Gastroesophageal sphincter (tissue), 2 donors: ENCODE results near the gene AAK1.

Source experiments
- EP300 ChIP-seq: sonication (generic); formaldehyde crosslinking; IDR thresholded peaks from one replicate; pipeline ENCODE4 v1.6.1; 2017; ENCODE audit warnings: antibody characterized with exemption, mild to moderate bottlenecking
- POLR2A ChIP-seq, 2 donors: fragments of 450-650 bp; IDR thresholded peaks; one replicate each; pipeline ENCODE4 v1.6.1; 2017; ENCODE audit warnings: antibody characterized with exemption in 2 of 2, mild to moderate bottlenecking in 2 of 2, moderate library complexity in 1 of 2

GRCh38 chr2:69615969-69616368, 27.6 kb downstream of the AAK1 start:
- no peak for TF ChIP-seq POLR2A (IDR thresholded peaks at IDR 0.05)
- no peak for TF ChIP-seq EP300
